ENCODE data around the gene MYOM1.

The MYOM1 gene

GRCh38 chr18:3172097-3172496 lies 47.7 kb downstream of the MYOM1 start:
- no peak for TF ChIP-seq CTCF (IDR thresholded peaks at IDR 0.05)
- no peak for TF ChIP-seq ZFX (IDR thresholded peaks at IDR 0.05; ENCODE audit: borderline replicate concordance)
- H3K27ac ChIP-seq: no peak overlapping the region

DNA sequence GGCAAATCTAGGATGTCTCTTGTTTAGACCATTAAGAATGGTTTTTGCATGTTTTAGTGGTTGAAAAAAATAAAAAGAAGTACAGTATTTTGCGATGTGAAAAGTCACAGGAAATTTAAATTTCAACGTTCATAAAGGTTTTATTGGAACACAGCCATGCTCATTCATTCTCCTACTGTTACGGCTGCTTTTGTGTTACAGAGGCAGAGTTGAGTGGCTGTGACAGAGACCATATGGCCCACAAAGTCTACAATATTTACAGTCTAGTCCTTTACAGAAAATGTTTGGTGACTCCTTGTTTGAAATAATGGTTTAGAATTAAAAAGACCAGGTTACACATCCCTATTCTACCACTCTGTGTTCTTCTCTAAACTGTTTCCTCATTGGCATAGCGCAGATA lies 48.1 kb downstream of the MYOM1 start:
- no peak overlapping the region for H3K27ac ChIP-seq
- TF ChIP-seq ZFX (IDR thresholded peaks at IDR 0.05; ENCODE audit: borderline replicate concordance) (no peak), CTCF (IDR thresholded peaks at IDR 0.05) (no peak)

GRCh38 chr18:3170441-3171161 lies 49.2 kb downstream of the MYOM1 start:
- no peak for TF ChIP-seq ZFX (IDR thresholded peaks at IDR 0.05; ENCODE audit: borderline replicate concordance)
- no peak for TF ChIP-seq CTCF (IDR thresholded peaks at IDR 0.05)

DNA sequence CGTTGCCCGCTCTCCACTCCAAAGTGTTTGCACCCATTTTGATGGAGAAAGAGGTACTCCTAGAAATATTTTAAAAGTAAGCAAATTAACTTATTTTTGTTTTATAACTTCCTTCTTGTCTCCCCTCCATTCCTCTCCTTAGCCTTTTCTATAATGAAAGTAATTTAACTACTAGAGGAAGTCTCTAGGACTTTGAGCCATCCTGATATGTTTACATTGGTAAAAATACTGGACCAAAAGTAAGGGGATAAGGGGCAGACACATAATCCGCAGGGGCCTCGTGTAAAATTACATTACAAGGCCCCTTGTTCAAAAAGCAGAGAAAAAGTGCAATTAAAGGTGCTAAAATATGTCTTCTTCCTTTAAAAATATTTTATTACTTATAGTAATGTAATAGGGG lies 55.4 kb downstream of the MYOM1 start:
- TF ChIP-seq ZFX (IDR thresholded peaks at IDR 0.05; ENCODE audit: borderline replicate concordance) (no peak), CTCF (IDR thresholded peaks at IDR 0.05) (no peak)
- H3K27ac ChIP-seq: no peak overlapping the region

More at GRCh38 chr18:3170441-3171161, 49.2 kb downstream of the MYOM1 start:
- H3K27ac ChIP-seq: no peak overlapping the region

DNA sequence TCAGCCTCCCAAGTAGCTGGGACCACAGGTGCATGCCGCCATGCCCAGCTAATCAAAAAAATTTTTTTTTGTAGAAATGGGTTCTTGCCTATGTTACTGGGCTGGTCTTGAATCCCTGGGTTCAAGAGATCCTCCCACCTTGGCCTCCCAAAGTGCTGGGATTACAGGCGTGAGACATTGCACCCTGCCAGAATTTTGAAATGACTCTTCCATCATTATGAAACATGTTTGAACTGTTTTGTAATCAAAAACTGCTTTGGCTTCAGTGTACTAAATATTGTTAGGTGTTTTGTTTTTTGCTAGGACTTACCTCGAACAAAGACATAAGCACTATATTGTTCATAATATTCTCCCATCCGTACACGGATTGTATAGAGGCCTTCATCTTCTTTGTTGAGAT lies 55.8 kb downstream of the MYOM1 start:
- no peak overlapping the region for H3K27ac ChIP-seq

GRCh38 chr18:3162181-3162580 lies 57.6 kb downstream of the MYOM1 start:
- H3K27ac ChIP-seq: no peak overlapping the region
- TF ChIP-seq ZFX (IDR thresholded peaks at IDR 0.05; ENCODE audit: borderline replicate concordance) (no peak), CTCF (IDR thresholded peaks at IDR 0.05) (no peak)

More for the DNA sequence above, 55.8 kb downstream of the MYOM1 start:
- TF ChIP-seq ZFX (IDR thresholded peaks at IDR 0.05; ENCODE audit: borderline replicate concordance) (no peak), CTCF (IDR thresholded peaks at IDR 0.05) (no peak)

- no peak overlapping the region for H3K27ac ChIP-seq
- TF ChIP-seq ZFX (IDR thresholded peaks at IDR 0.05; ENCODE audit: borderline replicate concordance) (no peak), CTCF (IDR thresholded peaks at IDR 0.05) (no peak)
These were observed 59.9 kb downstream of the MYOM1 start for GRCh38 chr18:3159830-3160229.
